ENCODE results near the gene DLX4.

DNA sequence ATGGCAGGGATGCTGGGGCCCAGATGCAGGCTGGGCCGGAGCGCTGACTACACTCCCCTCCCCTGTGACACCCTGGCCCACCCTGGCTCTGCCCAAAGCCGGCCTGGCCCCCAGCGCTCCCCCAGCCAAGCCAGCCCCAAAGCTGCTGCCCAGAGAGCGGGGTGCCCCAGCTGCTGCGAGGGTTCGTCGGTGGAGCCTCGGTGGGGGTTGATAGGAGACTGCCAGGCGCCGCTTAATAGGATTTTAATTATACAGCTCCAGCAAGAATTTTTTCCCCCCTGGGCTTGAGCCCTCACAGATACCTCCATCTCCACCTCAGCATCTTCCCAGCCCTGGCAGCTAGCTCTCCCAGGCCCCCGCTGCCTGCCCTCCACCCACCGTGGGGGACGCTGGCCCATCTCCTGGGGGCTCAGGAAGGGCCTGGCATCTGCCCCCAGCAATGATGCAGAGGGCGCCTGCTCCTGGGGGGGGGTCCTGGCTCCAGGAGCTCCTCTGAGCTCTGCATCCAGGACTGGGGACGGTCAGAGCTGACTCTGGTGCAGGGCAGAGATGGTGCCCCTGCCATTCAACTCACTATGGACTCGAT lies 36.8 kb upstream of the DLX4 start:
- no peak for TF ChIP-seq POLR2A (IDR thresholded peaks at IDR 0.05)
- TF ChIP-seq CTCF (IDR thresholded peaks at IDR 0.05): no peak
- TF ChIP-seq POLR2AphosphoS5 (IDR thresholded peaks at IDR 0.05): no peak
